Measurements from ENCODE around the gene SHC2.

Gene SHC2

DNA sequence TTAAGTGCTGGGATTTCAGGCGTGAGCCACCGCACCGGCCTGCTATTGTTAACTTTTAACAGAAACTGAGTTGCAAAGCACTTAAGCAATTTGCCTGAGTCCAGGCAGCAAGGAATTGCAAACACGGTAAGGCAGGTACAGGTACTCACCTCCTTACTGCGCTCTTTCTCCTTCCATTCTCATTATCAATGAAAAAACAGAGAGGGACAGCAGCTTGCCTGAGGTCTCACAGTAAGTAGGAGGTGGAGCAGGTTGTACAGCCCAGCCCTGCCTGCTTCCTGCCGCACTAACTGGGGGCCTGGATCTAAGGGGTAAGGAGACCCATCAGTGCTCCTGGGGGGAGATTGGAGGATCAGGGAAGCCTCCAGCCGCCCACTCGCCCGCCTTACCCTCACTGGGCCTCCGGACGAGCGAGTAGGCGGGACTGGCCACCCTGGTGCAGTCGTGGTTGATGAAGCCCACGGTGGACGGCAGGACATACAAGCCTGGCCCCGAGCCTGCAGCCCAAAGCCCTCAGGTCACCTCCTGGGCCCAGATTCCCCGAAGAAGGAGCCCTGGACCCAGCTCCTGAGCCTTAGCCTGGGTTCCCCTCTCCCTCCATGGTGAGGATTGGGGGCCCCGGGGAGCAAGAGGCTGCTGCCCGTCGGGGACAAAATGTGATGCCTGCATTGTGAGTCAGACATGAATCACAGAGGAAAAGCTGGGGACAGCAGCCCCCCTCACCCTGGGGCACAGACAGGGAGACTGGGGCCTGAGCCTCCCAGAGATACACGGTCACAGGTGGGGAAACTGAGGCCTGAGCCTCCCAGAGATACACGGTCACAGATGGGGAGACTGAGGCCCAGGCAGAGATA, 11.4 kb upstream of the SHC2 start:
- no peak overlapping the region for H3K4me3 ChIP-seq (ENCODE audit: low read depth, low read length)

DNA sequence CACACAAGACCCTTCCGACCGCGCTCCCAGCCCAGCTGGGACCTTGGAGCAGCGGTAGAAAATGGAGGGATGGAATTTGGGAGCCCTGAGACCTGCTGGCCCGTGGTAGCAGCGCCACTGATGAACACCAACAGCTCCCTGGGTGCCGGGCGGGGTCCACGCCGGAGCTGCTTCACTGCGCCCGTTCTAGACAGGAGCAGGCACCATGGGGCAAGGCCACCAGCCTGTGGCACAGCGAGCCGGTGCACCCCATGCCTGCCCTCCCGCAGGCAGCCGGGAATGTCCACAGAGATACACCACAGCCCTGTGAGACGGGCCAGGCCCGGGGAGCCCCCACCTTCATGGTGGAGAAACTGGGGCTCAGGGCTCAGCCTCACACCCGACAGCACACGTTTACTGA, 9.9 kb upstream of the SHC2 start:
- H3K4me3 ChIP-seq (ENCODE audit: low read depth, low read length), result no peak overlapping the region

DNA sequence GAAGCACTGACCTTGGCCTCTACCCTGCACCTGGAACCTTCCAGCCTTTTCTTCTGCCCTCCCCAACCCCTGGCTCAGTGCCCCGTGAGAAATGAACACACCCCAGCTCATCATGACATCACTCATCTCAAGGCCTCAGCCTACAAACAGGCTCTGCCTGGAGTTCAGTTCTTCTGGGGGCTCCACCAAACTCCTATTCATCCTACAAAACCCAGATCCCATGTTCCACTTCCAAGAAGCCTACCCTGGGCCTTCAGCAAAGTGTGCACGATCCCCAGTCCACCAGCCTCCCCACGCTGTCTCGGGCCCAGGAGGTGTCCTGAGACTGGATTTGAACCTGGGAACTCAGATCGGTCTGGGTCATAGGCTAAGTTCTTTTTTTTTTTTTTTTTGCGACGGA, 9.0 kb upstream of the SHC2 start:
- H3K4me3 ChIP-seq (ENCODE audit: low read depth, low read length), result no peak overlapping the region

DNA sequence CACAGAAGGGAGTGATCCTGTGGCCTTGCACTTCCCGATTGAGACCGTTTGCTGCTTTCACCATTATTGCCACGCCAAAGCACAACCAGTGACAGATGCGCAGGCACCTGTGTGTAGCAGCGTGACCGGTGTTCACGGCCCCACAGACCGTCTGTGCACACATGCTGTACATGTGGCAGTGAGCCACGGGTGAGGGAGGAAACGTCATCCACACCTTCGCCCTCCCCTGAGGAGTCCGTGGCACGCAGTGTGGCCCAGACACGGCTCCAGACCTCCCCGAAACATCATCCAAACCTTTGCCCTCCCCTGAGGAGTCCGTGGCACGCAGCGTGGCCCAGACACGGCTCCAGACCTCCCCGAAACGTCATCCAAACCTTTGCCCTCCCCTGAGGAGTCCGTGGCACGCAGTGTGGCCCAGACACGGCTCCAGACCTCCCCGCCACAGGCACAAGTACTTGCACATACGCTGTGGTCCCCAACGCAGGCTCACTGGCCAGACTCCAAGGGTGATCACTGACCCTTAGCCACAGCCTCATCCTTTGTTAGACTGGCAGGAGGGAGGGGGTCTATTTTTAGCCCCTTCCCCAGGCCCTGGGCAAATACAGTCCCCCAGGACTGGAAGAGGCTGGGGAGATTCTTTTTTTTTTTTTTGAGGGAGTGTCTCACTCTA, 7.9 kb upstream of the SHC2 start:
- H3K4me3 ChIP-seq (ENCODE audit: low read depth, low read length), result no peak overlapping the region

DNA sequence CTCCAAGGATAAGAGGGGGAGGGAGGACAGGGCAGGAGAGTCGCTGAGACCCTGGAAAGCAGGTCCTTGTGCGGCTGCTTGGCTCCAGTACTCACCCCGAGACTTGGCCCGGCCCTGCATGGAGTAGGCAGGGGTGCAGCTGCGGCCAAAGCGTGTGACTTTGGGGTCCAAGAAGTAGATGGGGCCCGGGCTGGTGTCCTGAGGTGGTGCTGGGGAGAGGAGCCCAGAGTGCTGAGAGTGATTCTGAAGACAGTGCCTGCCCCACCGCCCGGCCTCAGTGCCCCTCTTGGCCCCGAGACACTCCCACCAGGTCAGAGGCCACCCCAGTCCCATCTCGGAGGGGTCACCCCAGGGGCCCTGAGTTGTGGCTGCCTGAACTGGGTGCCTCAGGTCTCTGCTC, 6.7 kb upstream of the SHC2 start:
- no peak overlapping the region for H3K4me3 ChIP-seq (ENCODE audit: low read depth, low read length)

DNA sequence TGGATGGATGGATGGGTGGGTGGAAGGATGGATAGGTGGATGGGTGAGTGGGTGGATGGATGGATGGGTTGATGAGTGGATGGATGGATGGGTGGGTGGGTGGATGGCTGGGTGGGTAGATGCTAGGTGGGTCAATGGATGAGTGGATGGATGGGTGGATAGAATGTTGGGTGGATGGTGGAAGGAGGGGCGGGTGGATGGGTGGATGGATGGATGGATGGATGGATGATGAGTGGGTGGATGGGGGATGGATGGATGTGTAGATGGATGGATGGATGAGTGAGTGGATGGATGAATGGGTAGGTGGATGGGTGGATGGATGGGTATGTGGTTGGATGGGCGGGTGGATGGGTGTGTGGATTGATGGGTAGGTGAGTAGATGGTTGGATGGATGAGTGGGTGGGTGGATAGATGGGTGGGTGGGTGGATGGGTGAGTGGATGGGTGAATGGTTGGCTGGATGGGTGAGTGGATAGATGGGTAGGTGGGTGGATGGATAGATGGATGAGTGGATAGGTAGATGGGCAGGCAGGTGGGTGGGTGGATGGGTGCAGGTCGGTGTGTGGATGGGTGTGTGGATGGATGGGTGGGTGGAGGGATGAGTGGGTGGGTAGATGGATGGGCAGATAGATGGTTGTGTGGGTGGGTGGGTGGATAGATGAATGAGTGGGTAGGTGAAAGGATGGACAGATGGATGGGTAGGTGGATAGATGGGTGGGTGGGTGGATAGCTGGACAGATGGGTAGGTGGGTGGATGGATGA, 4.4 kb upstream of the SHC2 start:
- no peak overlapping the region for H3K4me3 ChIP-seq (ENCODE audit: low read depth, low read length)

DNA sequence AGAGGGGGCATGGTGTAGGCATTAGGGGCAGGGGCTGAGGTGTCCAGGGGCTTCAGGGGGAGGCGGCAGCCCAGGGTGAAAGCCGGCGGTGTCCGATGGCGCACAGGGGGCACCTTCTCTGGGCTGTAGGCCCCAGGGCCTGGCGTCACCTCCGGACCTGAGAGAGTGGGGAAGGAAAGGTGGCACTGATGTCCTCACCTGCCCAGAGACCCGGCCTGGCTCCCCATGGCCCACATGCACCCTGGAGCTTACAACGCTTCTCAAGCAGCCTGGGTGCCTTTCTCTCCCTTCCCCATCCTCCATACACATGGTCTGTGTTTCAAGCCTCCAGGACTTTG, 3.3 kb upstream of the SHC2 start:
- no peak overlapping the region for H3K4me3 ChIP-seq (ENCODE audit: low read depth, low read length)

DNA sequence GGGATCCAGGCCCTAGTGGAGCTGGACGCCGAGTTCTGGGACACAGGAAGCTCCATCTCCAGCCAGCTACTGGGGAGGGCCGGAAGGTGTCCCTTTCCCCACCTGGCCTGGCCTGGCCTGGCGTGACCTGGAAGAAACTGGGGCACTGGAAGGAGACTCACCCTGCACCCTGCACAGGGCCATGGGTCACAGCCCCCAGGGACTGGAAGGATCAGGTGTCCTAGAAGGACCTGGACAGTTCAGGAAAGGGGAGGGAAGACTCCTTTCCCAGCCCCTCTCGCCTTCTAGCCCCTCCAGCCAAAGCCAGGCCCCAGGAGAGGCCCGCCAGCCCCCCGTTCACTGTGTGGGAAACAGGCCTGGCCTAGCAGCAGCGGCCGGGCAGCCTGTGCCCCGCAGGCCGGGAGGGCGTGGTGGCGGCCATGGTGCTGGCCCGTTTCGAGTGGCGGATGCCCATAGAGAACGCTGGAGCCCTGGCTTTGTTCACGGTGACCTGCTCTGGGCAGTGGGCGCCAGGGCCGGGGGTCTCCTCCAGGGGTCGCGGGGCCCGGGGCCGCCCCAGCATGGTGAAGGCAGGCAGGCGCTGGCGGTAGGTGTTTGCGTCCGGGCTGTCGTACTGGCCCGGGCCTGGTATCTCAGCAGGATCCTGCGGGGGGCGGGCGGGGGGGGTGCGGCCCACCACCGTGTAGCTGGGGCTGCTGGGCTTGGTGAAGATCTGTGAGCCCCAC, 2.8 kb upstream of the SHC2 start:
- no peak overlapping the region for H3K4me3 ChIP-seq (ENCODE audit: low read depth, low read length)

DNA sequence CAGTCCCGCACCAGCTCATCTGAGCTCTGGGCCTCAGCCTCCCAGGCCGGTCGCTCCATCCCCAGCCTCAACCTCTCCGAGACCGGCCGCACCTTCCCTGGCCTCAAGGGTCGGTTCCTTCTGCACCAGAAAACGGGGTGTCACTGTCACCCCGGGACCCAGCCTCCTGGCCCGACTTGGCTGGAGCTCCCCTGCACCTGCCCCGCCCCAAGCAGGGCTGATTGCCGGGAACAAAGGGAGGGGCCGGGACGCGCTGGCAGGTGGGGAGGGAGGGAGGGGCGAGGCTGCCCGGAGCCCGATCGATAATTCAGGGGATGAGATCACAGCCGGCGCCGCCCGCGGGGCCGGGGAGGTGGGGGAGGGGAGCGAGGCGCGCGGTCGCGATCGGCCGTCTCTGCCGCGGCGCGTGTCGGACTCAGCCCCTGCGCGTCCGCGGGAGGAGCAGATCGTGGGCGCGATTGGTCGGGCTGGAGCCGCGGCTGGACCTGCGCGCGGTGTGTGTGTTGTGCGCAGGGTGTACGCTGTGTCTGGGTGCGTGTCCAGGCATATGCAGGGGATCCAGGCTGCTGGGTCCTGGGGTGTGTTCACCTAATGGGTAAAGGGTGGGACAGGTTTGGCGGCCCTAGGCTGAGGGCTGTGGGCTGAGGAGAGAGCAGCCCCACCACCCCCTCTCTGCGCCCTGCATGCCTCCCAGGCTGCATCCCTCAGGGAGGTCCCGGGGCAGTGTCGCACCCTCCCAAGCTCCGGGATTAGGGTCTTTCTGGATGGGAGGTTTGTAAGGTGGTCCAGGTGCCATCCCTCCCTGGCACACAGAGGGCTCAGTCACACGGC, 1.1 kb upstream of the SHC2 start:
- H3K4me3 ChIP-seq (ENCODE audit: low read depth, low read length), result peak overlapping the region; percentile 43

DNA sequence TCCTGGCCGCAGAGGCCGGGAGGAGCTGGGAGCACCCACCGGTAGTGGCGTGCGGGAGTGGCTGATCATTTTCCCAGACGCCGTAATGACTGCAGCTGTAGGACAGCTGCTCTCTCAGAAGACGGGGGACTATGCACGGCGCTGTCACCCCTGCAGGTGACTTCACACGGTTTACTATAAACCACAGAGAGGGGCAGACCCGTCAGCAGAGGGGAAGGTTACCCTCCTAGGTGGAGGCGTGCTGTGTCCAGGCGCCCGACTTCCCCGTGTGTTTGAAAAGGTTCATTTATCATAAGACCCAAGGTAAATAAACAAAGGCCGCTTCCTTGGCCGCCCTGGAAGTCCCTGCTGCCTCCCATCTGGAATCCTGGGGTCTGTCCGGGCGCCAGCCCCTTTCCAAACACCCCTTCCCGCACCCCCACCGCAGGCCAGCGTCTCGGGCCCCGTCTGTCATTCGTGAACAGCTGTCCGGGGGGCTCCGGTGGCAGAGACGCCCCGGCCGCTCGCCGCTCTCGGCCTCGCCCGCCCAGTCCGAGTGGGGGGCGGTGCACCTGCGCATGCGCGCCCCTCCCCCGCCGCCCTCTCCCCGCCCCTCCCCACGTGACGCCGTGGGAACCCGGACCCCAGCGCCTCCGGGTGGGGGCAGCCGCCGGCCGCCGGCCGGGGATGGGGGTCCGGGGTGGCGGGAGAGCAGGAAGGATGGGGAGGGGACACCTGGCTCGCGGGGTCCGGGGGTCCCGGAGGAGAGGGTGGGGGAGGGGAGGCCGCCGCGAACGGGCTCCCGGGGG, 915 bp downstream of the SHC2 start:
- peak overlapping the region; percentile 53 for H3K4me3 ChIP-seq (ENCODE audit: low read depth, low read length)

DNA sequence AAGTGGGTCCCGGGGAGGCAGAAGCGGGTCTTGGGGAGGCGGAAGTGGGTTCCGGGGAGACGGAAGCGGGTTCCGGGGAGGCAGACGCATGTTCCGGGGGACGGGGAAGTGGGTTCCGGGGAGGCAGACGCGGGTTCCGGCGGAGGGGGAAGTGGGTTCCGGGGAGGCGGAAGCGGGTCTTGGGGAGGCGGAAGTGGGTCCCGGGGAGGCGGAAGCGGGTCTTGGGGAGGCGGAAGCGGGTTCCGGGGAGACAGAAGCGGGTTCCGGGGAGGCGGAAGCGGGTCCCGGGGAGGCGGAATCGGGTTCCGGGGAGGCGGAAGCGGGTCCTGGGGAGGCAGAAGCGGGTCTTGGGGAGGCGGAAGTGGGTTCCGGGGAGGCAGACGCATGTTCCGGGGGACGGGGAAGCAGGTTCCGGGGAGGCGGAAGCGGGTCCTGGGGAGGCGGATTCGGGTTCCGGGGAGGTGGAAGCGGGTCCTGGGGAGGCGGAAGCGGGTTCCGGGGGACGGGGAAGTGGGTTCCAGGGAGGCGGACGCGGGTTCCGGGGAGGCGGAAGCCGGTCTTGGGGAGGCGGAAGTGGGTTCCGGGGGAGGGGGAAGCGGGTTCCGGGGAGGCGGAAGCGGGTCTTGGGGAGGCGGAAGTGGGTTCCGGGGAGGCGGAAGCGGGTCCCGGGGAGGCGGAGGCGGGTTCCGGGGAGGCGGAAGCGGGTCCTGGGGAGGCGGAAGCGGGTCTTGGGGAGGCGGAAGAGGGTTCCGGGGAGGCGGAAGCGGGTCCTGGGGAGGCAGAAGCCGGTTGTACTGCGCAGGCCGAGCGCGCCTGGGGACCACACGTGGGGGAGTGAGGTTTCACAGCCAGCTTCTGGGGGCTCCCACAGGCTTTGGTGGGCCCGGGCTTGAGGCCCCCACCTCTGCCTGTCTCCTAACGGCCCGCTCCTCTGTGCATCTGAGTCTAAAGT, 2.5 kb downstream of the SHC2 start:
- no peak overlapping the region for H3K4me3 ChIP-seq (ENCODE audit: low read depth, low read length)

DNA sequence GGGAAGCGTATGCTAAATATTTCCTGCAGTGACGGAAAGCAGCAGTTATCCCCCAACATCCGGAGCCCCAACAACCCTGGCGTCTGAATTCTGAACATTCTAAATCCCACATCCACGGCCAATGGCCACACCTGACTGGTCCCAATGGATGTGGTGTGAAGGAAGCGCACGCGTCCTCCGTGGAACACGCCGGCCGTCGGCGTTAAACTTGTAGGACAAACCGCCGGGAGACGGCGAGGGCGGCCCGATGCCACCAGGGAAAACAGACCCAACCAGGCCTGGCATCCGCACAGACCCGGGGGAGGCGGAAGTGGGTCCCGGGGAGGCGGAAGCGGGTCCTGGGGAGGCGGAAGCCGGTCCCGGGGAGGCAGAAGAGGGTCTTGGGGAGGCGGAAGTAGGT, 3.2 kb downstream of the SHC2 start:
- no peak overlapping the region for H3K4me3 ChIP-seq (ENCODE audit: low read depth, low read length)

DNA sequence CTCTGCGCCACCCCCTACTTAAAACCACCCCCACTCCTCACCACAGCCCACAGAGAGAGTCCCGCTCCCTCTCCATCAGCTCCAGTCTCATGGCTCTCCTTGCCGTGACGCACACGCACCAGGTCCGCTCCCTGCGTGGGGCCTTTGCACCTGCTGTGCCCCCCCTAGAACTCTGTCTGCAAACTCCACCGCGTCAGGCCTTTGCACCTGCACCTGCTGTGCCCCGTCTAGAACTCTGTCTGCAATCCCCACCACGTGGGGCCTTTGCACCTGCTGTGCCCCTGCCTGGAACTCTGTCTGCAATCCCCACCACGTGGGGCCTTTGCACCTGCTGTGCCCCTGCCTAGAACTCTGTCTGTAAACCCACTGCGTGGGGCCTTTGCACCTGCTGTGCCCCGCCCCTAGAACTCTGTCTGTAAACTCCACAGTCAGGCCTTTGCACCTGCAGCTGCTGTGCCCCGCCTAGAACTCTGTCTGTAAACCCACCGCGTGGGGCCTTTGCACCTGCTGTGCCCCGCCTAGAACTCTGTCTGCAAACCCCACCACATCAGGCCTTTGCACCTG, 4.2 kb downstream of the SHC2 start:
- H3K4me3 ChIP-seq (ENCODE audit: low read depth, low read length), result no peak overlapping the region

DNA sequence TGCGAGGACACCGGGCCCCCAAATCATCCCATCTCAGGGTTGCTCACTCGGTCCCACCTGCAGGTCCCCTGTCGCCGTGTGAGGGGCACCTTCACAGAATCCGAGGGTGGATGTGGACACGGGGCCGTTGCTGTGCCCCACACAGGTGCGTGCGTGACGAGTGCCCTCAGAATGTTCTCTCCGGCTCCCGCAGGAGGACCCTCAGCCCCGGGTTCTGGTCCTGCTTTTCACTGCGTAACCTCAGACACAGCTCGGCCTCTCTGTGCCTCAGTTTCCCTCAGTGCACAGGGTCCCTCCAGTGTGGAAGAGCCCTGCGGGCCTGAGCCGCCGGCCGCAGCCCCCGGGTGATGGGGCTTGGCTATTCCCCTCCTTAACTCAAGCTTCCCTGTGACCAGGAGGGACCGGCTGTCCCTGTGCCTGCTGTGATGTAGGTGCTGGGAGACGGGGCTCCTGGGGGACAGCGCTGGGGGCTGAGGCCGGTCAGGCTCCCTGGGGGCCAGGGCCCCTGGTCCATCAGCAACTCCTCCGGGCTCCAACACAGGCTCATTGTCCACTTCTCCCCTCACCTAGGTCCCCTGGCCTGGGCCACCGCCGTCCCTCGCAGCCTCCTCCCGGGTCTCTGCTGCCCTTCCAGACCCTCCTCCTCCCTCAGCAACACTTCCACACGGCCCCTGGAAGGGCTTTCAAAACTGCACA, 4.8 kb downstream of the SHC2 start:
- H3K4me3 ChIP-seq (ENCODE audit: low read depth, low read length), result no peak overlapping the region

DNA sequence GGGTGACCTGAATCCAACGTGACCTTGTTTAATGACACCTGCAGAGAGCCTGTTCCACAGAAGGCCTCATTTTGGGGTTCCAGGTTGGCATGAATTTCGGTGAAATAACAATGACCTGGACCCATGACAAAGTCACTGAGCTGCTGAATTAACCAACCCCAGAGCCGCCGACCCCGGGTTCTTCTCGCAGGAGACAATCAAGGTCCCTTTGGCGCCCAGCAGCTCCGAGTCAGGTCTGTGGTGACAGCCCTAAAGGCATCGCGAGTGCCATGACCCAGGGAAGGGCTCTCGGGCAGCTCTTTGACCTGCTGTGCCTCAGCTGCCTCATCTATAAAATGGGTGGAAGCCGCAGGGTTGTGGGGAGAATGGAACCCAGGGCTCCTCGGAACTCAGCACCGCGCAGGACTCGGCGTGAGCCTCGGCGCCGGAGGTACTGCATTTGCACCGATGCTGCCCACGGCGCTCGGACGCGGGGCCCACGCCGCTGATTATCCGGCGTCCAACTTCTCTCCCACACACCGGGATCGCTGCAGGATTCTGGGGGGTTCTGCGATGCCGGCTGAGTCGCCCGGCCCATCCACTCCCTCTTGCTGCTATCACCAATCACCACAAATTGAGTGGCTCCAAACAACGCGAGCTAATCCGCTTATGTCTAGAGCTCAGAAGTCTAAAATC, 5.7 kb downstream of the SHC2 start:
- no peak overlapping the region for H3K4me3 ChIP-seq (ENCODE audit: low read depth, low read length)

DNA sequence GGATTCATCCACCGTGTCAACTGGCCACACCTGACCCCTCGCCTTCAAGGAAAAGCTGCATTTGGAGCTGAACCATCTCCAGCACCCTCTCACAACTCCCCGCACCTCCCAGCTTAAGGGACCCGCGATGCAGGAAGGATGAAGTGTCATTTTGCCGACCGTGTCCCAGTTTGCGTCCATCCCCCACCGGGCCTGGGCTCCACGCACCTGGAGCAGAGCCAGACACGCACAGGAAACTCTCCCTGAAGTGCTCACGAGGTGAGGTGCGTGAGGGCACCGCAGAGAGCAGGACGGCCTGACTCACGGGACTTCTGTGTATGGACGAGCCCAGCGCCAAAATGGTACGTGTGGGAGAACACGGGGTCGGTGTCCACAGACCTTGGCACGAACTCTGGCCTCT, 7.2 kb downstream of the SHC2 start:
- no peak overlapping the region for H3K4me3 ChIP-seq (ENCODE audit: low read depth, low read length)

DNA sequence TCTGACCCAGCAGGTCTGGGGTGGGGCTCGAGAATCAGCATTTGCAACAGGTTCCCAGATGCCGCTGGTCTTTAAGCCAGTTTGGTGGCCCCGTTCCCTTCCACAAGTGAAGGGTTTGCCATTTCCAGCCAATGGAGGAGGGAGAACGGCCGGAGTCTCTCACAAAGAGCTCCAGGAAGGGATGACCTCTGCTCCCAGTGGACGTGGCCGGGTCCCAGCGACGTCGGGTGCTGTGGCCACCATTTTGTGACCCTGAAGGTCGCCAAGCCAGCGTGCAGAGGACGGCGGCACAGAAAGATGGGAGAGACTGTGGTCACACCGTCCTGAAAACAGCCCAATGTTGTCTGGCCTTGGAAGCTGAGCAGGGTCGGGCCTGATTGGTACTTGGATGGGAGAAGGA, 8.0 kb downstream of the SHC2 start:
- H3K4me3 ChIP-seq (ENCODE audit: low read depth, low read length), result no peak overlapping the region
